B cell (primary cell): Measurements from ENCODE around the gene ANKRD65.

ENCODE experiments used
- EZH2 ChIP-seq: IDR thresholded peaks from 2 replicates; pipeline ENCODE4 v1.6.1; 2012; ENCODE audit warnings: borderline replicate concordance, low read depth, mild to moderate bottlenecking, moderate library complexity, low read length; ENCODE audit not compliant: insufficient read depth, poor library complexity, severe bottlenecking
- TF ChIP-seq, protein P1 (sequence below): fragments of 200-600 bp; IDR thresholded peaks from one replicate; pipeline ENCODE4 v1.8.0; 2022; ENCODE audit warnings: antibody characterized with exemption, mild to moderate bottlenecking

GRCh38 chr1:1419363-1419812, 1.7 kb downstream of the ANKRD65 start:
- TF ChIP-seq, protein P1, sequence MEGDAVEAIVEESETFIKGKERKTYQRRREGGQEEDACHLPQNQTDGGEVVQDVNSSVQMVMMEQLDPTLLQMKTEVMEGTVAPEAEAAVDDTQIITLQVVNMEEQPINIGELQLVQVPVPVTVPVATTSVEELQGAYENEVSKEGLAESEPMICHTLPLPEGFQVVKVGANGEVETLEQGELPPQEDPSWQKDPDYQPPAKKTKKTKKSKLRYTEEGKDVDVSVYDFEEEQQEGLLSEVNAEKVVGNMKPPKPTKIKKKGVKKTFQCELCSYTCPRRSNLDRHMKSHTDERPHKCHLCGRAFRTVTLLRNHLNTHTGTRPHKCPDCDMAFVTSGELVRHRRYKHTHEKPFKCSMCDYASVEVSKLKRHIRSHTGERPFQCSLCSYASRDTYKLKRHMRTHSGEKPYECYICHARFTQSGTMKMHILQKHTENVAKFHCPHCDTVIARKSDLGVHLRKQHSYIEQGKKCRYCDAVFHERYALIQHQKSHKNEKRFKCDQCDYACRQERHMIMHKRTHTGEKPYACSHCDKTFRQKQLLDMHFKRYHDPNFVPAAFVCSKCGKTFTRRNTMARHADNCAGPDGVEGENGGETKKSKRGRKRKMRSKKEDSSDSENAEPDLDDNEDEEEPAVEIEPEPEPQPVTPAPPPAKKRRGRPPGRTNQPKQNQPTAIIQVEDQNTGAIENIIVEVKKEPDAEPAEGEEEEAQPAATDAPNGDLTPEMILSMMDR = no peak
- no peak for TF ChIP-seq EZH2
